Measurements from ENCODE around the gene FAU. TPM values are rescaled to one million over a fixed set of nuclear protein-coding genes. Genes with fewer than 3 reads are reported as not detected.

The FAU gene
- polyA plus RNA-seq, 1 donor from 2014 or later: 1,422 TPM

DNA sequence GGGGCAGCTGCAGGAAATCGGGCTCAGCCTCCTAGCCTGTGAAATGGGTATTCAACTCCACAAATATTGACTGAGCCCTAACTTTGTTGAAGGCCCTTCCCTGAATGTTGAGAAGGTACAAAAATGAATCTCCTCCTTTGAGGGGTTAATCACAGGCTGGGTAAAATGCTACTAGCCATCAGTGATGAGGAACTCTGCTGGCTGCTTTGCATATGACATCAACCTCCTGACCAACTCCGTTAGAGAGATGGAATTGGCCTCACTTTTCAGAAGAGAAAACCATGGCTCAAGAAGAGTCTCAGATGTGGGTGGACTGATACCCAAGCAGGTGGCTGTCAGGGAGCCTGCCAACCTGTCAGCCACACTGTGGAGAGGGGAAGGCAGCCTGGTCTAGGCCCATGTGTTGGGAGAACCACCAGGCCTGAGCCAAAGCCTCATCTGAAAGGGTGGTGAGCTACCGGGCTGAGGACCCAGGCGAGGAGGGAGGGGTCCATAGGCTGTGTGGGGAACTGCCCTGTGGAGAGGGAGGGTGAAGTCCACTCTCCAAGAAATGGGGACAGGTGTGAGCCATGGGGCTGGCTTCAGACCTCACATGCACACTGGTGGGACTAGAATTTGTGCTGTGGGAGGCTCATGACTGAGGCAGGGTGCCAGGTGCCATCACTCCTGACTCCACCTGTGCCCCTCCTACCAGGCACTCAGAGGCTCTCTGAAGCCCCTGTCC, 49.9 kb downstream of the FAU start:
- Mint-ChIP-seq H3K36me3 (no peaks in the 10 kb centered on the region), H3K27me3 (no peaks in the 10 kb centered on the region), H3K4me3 (peak overlapping the region in 1 of 4 donors; percentile 12), H3K27ac (peak overlapping the region in 2 of 3 donors; percentile 31 to 55), H3K4me1 (peaks cover 5 to 9% (median 6%) of the 10 kb centered on the region in 3 donors), H3K9me3 (no peaks in the 10 kb centered on the region)

Other genes with a start within 250 kb of the FAU start
- gene EHD1, start 243.5 kb downstream of the FAU start, polyA plus RNA-seq: 210 TPM
- 3.9 TPM for gene ATG2A, start 204.9 kb downstream of the FAU start, polyA plus RNA-seq
- 11.4 TPM for gene PPP2R5B, start 197.4 kb downstream of the FAU start, polyA plus RNA-seq
- gene GPHA2, start 186.2 kb downstream of the FAU start, polyA plus RNA-seq: not detected
- gene MAJIN, start 150.0 kb downstream of the FAU start, polyA plus RNA-seq: 0.39 TPM
- 0.29 TPM for gene BATF2, start 125.2 kb downstream of the FAU start, polyA plus RNA-seq
- 100 TPM for gene ARL2, start 108.0 kb downstream of the FAU start, polyA plus RNA-seq
- 24.4 TPM for gene SNX15, start 94.7 kb downstream of the FAU start, polyA plus RNA-seq
- gene SAC3D1, start 80.9 kb downstream of the FAU start, polyA plus RNA-seq: 7.2 TPM
- 21.5 TPM for gene NAALADL1, start 63.6 kb downstream of the FAU start, polyA plus RNA-seq
- gene CDCA5, start 38.1 kb downstream of the FAU start, polyA plus RNA-seq: 2.0 TPM
- gene ZFPL1, start 37.9 kb downstream of the FAU start, polyA plus RNA-seq: 36.4 TPM
- 88.2 TPM for gene VPS51, start 25.9 kb downstream of the FAU start, polyA plus RNA-seq
- gene TM7SF2, start 10.3 kb downstream of the FAU start, polyA plus RNA-seq: 18.2 TPM
- 20.2 TPM for gene ZNHIT2, start 4.4 kb downstream of the FAU start, polyA plus RNA-seq
- 95.5 TPM for gene MRPL49, start 187 bp upstream of the FAU start, polyA plus RNA-seq
- 61.2 TPM for gene SYVN1, start 12.4 kb upstream of the FAU start, polyA plus RNA-seq
- not detected for gene SPDYC, start 48.1 kb upstream of the FAU start, polyA plus RNA-seq
- gene CAPN1, start 59.8 kb upstream of the FAU start, polyA plus RNA-seq: 113 TPM
- 13.0 TPM for gene POLA2, start 139.8 kb upstream of the FAU start, polyA plus RNA-seq
- not detected for gene CDC42EP2, start 192.7 kb upstream of the FAU start, polyA plus RNA-seq
- gene DPF2, start 211.7 kb upstream of the FAU start, polyA plus RNA-seq: 77.7 TPM
- gene TIGD3, start 232.6 kb upstream of the FAU start, polyA plus RNA-seq: 2.3 TPM